ENCODE measurements around the gene RESP18.

- TF ChIP-seq CTCF (IDR thresholded peaks at IDR 0.05), result no peak
- TF ChIP-seq ZFX (IDR thresholded peaks at IDR 0.05; ENCODE audit: borderline replicate concordance), result no peak
Observed at GRCh38 chr2:219350710-219351221, 18.2 kb upstream of the RESP18 start.

Measured in 22Rv1 (cell line).